ENCODE measurements around the gene SLC20A1. TPM values are rescaled to one million over a fixed set of nuclear protein-coding genes. Genes with fewer than 3 reads are reported as not detected.

Gene SLC20A1
- total RNA-seq, 1 donor from 2014 or later = 30.8 TPM

GRCh38 chr2:112626604-112627059 lies 19.1 kb upstream of the SLC20A1 start:
- DNase-seq (ENCODE audit: low spot score) = no peak

GRCh38 chr2:112627060-112628040 lies 18.4 kb upstream of the SLC20A1 start:
- DNase-seq (ENCODE audit: low spot score) = no peak

- DNase-seq (ENCODE audit: low spot score) = no peak
These were observed 16.5 kb upstream of the SLC20A1 start for GRCh38 chr2:112629224-112629623.

- no peak for DNase-seq (ENCODE audit: low spot score)
These were observed 15.9 kb upstream of the SLC20A1 start for GRCh38 chr2:112629823-112630222.

GRCh38 chr2:112630268-112630667 lies 15.5 kb upstream of the SLC20A1 start:
- DNase-seq (ENCODE audit: low spot score) = no peak

DNA sequence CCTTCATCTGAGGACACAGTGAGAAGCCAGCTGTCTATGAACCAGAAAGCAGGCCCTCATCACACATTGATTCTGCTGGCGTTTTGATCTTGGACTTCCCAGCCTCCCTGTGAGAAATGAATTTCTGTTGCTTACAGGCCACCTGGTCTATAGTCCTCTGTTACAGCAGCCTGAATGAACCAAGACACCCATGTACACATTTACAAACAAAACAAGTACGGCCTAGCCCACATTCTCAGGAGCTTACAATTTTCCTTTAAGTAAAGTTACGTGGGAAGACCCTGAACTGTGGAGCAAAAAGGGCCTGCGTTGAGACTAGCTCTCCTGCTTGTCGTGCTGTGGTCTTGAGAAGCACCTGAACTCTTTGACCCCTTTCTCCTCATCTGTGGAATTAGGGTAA lies 12.0 kb upstream of the SLC20A1 start:
- DNase-seq (ENCODE audit: low spot score) = no peak

DNA sequence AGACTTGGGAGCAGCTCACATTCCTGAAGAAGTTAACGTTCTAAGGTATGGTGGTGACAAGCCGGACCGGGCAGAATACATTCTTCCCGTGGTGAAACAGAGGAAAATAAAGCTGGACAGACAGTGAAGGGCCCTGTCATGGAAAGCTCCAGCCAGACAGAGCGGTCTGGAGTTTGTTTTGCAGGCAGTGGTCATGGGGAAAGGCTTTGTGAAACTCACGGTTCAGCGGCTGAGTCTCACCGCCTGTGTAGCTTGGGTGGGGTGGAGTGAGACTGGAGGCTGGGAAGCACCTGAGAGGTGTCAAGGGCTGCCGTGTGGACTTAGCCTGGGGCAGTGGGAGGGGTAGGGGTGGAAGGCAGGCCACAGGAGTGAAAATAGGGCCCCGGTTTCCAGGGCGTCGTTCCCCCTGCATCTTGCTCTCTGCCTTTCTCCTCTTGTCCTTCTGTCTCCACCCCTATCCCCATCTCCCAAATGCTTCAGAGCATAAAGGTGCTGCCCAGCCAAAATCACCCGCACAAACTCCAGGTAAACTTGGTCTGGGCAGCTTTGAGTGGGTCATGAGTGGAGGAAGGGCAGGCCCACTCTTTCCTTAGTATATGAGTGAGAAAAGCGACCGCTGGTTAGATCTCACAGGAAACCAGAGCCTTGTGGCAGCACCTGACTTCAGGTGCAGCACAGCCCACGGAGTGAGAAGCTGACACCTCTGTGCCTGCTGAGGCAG lies 11.4 kb upstream of the SLC20A1 start:
- no peak for DNase-seq (ENCODE audit: low spot score)

DNA sequence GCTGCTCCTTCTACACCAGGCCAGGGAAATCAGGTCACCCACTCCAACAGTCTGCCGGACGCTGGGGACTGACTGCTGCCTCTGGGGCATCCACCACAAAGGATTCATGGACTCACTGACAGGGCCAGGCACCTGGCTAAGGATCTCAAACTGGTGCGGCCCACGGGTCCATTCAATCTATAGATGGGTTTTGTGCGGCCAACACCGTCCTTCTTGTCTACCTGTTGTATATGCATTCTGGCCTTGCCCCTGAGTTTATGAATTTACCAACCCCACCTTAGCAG lies 10.9 kb upstream of the SLC20A1 start:
- no peak for DNase-seq (ENCODE audit: low spot score)

DNA sequence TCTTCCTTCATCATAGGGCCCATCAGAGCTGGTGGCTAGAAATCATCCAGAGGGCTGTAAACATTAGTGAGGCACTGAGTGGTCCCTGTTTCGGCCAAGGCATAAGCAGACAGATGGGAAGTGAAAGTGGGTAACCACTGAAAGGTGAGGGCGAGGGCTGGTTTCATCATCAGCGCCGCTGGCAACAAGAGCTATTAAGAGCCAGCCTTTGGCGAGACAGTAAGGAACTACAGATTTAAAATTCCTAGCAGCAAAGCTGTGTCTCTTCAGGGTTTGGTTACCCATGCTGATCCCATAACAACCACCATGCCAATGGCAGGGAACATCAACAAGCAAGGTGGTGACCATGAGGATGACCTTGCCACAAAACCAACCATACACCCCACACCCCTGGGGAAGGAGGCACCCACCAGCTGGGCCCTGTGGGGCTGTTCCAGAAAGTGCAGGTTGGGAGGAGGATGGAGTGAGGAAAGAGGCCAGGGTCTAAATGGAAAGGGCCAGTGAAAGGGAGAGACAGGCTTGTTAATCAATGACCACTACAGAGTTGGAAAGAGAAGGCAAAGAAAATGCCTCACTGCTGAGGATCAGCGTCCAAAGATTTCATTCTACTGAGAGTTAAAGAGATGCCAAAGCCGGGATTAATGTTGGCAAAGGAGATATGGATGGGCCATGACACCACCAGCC lies 9.0 kb upstream of the SLC20A1 start:
- DNase-seq (ENCODE audit: low spot score) = no peak

- DNase-seq (ENCODE audit: low spot score) = no peak
These were observed 8.5 kb upstream of the SLC20A1 start for GRCh38 chr2:112637289-112637660.

- no peak for DNase-seq (ENCODE audit: low spot score)
These were observed 5.8 kb upstream of the SLC20A1 start for GRCh38 chr2:112639936-112640335.

DNA sequence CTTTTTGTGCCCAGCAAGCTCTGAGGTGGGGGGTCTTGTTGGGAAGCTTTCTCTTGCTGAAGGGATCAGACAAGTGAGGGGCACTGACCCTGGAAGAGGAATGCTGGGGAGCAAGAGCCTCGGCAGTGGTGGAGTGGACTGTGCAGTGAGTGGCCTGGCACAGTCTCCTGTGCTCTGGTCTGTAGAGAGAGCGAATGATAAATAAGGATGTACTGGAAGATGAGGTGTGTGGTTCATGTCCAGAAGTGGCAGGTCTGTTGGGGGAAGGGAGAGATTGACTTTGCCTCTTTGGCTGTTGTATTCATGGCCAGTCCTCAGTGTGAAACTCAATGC lies 5.3 kb upstream of the SLC20A1 start:
- no peak for DNase-seq (ENCODE audit: low spot score)

DNA sequence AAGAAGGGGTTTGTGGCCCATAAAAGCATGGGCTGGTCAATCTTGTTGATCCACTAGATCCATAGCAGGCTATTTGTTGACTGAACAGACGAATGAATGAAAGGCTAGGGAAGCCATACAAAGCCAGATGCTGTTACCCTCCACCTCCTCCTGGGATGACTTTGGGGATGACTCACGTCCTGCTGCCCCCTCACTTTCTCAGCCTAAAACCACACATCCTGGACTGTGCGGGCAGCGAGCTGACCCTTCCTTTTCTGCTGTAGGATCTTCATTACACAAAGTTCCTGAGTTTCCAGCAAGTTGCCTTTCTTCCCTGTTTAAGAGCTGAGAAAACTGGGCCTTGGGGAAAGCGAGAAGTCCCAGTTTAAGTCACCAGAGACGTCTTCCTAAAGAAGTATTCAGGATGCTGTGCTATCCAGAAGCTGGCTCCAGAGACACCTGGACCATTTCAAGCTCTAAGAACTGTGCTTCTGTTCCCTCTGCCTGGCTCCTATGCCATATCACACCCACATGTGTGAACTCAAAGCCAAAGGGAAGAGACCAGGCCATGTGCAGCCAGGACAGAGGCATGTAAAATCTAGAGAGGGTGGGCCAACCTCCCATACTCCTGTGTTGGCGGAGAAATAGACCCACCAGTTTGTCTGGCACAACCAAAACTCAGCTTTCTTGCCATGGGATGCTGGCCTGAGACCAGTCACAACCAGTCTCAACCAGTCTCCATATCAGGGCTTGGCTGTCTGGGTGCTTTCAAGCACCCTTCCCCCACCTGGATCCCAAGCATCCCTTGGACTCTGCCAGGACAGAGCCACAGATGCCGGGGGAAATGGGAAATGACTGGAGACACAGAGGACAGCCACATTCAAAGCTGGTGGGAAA lies 4.7 kb upstream of the SLC20A1 start:
- no peak for DNase-seq (ENCODE audit: low spot score)

DNA sequence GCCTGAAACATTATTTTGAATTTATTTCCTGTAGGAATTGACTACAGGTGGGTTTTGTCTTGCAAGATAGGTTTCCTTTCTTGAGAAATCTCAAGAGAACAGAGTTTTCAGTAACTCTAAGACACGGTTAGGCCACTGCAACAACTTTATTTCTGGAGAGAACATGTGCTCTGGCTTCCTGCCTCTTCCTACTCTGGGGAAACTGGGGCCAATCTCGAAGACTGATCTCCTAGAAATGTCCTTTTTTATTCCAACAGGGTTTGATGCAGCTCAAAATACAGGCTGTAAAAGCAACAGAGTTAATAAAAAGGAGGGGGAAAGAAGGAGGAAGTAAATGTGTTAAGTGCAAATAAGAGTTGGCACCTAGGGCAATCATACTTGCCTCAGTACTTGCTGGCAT lies 4.0 kb upstream of the SLC20A1 start:
- no peak for DNase-seq (ENCODE audit: low spot score)

DNA sequence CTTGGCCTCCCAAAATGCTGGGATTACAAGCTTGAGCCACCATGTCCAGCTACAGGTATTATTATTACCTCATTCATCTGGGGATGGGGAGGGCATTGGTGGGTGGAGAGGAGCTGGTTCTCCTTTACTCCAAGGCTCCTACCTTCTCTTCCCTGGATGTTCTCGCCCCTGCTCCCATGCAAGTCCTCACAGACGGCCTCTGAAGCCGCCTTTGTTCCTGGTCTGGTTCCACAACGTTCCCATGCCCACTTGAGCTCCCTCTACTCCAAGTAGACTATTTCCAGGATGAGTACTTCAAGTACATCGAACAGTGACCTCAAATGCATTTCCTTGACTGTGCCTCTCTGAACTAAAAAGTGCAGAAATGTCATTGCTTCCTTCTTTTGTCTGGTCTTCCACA lies 3.2 kb upstream of the SLC20A1 start:
- DNase-seq (ENCODE audit: low spot score) = no peak

- DNase-seq (ENCODE audit: low spot score) = no peak
These were observed 2.8 kb upstream of the SLC20A1 start for GRCh38 chr2:112642966-112643365.

GRCh38 chr2:112643488-112643887 lies 2.3 kb upstream of the SLC20A1 start:
- no peak for DNase-seq (ENCODE audit: low spot score)

DNA sequence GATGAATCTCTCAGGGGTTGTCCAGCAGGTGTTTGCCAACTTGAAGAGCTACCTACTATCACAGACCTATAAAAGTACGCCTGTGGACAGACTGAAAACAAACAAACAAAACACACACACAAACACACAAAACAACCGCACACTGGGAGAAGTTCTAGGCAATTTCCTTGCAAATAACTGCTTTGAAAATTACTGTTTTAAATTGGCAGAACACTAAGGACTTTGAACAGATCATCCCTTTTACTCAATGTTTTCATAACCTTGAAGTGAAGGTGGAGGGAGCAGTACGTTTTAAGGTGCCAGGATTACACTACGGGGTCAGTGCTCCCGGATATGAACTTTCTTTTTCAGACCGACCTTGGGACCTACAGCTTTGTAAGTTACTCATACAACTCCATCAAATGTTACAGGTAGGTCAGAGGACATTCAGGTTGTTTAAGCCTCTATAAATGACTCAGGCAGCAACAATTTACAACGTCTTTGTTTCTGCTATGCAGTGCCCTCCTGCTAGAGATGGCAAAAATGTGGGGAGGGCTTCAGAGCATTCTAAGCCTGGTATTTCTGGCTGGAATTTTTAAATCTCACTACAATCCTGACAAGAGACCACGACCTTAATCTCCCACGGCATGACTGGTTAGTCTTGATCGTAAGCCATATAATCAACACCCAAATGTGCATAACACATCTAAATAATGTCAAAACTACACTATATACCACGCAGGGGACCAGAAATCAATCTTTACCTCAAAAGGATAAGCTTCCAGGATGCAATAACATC lies 1.4 kb upstream of the SLC20A1 start:
- DNase-seq (ENCODE audit: low spot score) = peak; percentile 69

- no peak for DNase-seq (ENCODE audit: low spot score)
These were observed 818 bp upstream of the SLC20A1 start for GRCh38 chr2:112644933-112645309.

DNA sequence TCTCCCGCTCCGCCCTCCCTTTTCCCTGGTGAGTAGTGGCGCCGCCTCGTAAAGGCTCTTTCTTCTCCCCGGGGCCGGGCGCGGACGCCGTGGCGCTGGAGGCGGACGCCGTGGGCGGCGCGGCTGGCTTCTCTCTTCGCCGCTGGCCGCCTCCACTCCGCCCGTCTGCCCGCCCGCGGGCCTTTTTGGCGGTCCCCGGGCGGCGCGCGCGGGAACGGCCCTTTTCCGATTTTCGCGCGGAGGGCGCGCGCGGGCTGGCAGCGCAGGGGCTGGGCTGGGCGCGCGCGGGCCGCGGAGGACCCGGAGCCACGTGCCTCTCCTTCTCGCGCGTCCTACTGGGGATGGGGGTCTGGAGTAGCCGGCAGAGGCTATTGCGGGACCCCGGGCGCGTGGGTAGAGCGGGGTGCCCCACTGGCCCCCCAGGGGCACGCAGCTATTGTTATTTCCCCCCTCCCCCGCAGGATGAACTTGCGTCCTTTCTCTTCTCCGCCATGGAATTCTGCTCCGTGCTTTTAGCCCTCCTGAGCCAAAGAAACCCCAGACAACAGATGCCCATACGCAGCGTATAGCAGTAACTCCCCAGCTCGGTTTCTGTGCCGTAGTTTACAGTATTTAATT lies 472 bp downstream of the SLC20A1 start:
- DNase-seq (ENCODE audit: low spot score) = no peak

All from mucosa of gallbladder (tissue), 1 donor.